Fibroblast of lung (primary cell): ENCODE measurements around the gene ETV6.

Experiments used
- EZH2 ChIP-seq: IDR thresholded peaks from 2 replicates; pipeline ENCODE4 v1.5.1; 2012; ENCODE audit warnings: low read length, control low read depth, mild to moderate bottlenecking; ENCODE audit errors: missing control alignments
- TF ChIP-seq, protein P1 (sequence below), 2 donors: IDR thresholded peaks in 1 of 2; conservative IDR thresholded peaks in 1 of 2; 1 replicate in 1 of 2; 2 replicates in 1 of 2; pipeline ENCODE4 v1.5.1; 2011 to 2012; ENCODE audit warnings: low read length in 2 of 2, control low read depth in 1 of 2, inconsistent platforms in 1 of 2, low read depth in 1 of 2, mild to moderate bottlenecking in 1 of 2

- no peak for TF ChIP-seq EZH2
- TF ChIP-seq, protein P1, sequence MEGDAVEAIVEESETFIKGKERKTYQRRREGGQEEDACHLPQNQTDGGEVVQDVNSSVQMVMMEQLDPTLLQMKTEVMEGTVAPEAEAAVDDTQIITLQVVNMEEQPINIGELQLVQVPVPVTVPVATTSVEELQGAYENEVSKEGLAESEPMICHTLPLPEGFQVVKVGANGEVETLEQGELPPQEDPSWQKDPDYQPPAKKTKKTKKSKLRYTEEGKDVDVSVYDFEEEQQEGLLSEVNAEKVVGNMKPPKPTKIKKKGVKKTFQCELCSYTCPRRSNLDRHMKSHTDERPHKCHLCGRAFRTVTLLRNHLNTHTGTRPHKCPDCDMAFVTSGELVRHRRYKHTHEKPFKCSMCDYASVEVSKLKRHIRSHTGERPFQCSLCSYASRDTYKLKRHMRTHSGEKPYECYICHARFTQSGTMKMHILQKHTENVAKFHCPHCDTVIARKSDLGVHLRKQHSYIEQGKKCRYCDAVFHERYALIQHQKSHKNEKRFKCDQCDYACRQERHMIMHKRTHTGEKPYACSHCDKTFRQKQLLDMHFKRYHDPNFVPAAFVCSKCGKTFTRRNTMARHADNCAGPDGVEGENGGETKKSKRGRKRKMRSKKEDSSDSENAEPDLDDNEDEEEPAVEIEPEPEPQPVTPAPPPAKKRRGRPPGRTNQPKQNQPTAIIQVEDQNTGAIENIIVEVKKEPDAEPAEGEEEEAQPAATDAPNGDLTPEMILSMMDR (conservative IDR thresholded peaks at IDR 0.05 in 1 of 2, IDR thresholded peaks at IDR 0.05 in 1 of 2; ENCODE audit: low read depth in 1 of 2, low read length in 2 of 2): no peak
Measured at GRCh38 chr12:11822081-11822834, 172.8 kb downstream of the ETV6 start.
